Putamen (tissue), 1 donor: ENCODE measurements around the gene GFM1.
A peak's percentile ranks its signal among the peaks of the same experiment; 100 is the strongest.
"Not testable (repeated sequence)": the region's sequence is repeated elsewhere in the genome, so short reads cannot be mapped to it uniquely, and the experiment has no call there.

ENCODE experiments used
- DNase-seq: peaks from one replicate; pipeline ENCODE4 v3.0.0-alpha.2; 2016; ENCODE audit warnings: low spot score

GFM1 gene

GRCh38 chr3:158678687-158679086, 34.4 kb downstream of the GFM1 start:
- DNase-seq: no peak

GRCh38 chr3:158679547-158680000, 35.2 kb downstream of the GFM1 start:
- no peak for DNase-seq

- DNase-seq: no peak
These were observed 36.5 kb downstream of the GFM1 start for GRCh38 chr3:158680861-158681260.

GRCh38 chr3:158683230-158683962, 39.1 kb downstream of the GFM1 start:
- no peak for DNase-seq

- no peak for DNase-seq
These were observed 40.8 kb downstream of the GFM1 start for GRCh38 chr3:158685159-158685558.

GRCh38 chr3:158693866-158694456, 49.6 kb downstream of the GFM1 start:
- not testable (repeated sequence) for DNase-seq

GRCh38 chr3:158696618-158697017, 52.3 kb downstream of the GFM1 start:
- no peak for DNase-seq

GRCh38 chr3:158700559-158700958, 56.2 kb downstream of the GFM1 start:
- DNase-seq: no peak

- no peak for DNase-seq
These were observed 57.2 kb downstream of the GFM1 start for GRCh38 chr3:158701420-158702065.

GRCh38 chr3:158702815-158703481, 58.6 kb downstream of the GFM1 start:
- DNase-seq: no peak

GRCh38 chr3:158703566-158703965, 59.2 kb downstream of the GFM1 start:
- no peak for DNase-seq

- no peak for DNase-seq
These were observed 65.3 kb downstream of the GFM1 start for GRCh38 chr3:158709666-158710083.

- DNase-seq: no peak
These were observed 66.3 kb downstream of the GFM1 start for GRCh38 chr3:158710601-158711000.

GRCh38 chr3:158711886-158712285, 67.6 kb downstream of the GFM1 start:
- no peak for DNase-seq

- DNase-seq: no peak
These were observed 68.1 kb downstream of the GFM1 start for GRCh38 chr3:158712443-158712842.

GRCh38 chr3:158713094-158713499, 68.8 kb downstream of the GFM1 start:
- DNase-seq: peak; percentile 17

GRCh38 chr3:158717576-158717975, 73.2 kb downstream of the GFM1 start:
- no peak for DNase-seq

- no peak for DNase-seq
These were observed 74.3 kb downstream of the GFM1 start for GRCh38 chr3:158718490-158719170.

- DNase-seq: no peak
These were observed 77.8 kb downstream of the GFM1 start for GRCh38 chr3:158722108-158722507.

- DNase-seq: no peak
These were observed 79.7 kb downstream of the GFM1 start for GRCh38 chr3:158723991-158724390.

GRCh38 chr3:158725348-158726011, 81.2 kb downstream of the GFM1 start:
- DNase-seq: no peak
